KMS-11 (cell line): ENCODE measurements around the gene ABCD1.
"Not testable (repeated sequence)": the region's sequence is repeated elsewhere in the genome, so short reads cannot be mapped to it uniquely, and the experiment has no call there.

ENCODE experiments used
- H2AFZ ChIP-seq: fragments of 200-600 bp; sonication (generic); 2 replicates; pipeline ENCODE4 v1.6.1; 2016; ENCODE audit warnings: antibody characterized with exemption, mixed run types, low read depth
- H3K27ac ChIP-seq: fragments of 200-600 bp; sonication (generic); 2 replicates; pipeline ENCODE4 v1.6.1; 2016; ENCODE audit warnings: mild to moderate bottlenecking, mixed run types
- H3K27me3 ChIP-seq: fragments of 200-600 bp; sonication (generic); 2 replicates; pipeline ENCODE4 v1.6.1; 2017; ENCODE audit warnings: mild to moderate bottlenecking, low read depth, mixed run types, moderate library complexity; ENCODE audit not compliant: insufficient read depth
- H3K36me3 ChIP-seq: fragments of 200-600 bp; sonication (generic); 2 replicates; pipeline ENCODE4 v1.6.1; 2017; ENCODE audit warnings: mild to moderate bottlenecking, mixed run types; ENCODE audit not compliant: insufficient read depth
- H3K4me1 ChIP-seq: fragments of 200-600 bp; sonication (generic); 2 replicates; pipeline ENCODE4 v1.6.1; 2016; ENCODE audit warnings: mild to moderate bottlenecking, low read depth, mixed run types; ENCODE audit not compliant: poor library complexity, severe bottlenecking
- H3K4me2 ChIP-seq: fragments of 200-600 bp; sonication (generic); 2 replicates; pipeline ENCODE4 v1.7.0; 2016; ENCODE audit warnings: mild to moderate bottlenecking, mixed run types
- H3K4me3 ChIP-seq: fragments of 200-600 bp; sonication (generic); IDR thresholded peaks from 2 replicates; pipeline ENCODE4 v1.6.1; 2017; ENCODE audit warnings: low read depth, low read length, mixed read lengths; ENCODE audit not compliant: insufficient read depth
- H3K79me2 ChIP-seq: fragments of 200-600 bp; sonication (generic); 2 replicates; pipeline ENCODE4 v1.6.1; 2016; ENCODE audit warnings: low read depth, mixed run types; ENCODE audit not compliant: insufficient read depth
- H3K9ac ChIP-seq: fragments of 200-600 bp; sonication (generic); 2 replicates; pipeline ENCODE4 v1.6.1; 2016; ENCODE audit warnings: mild to moderate bottlenecking, mixed run types
- H4K20me1 ChIP-seq: fragments of 200-600 bp; sonication (generic); 2 replicates; pipeline ENCODE4 v1.6.1; 2016; ENCODE audit warnings: mild to moderate bottlenecking, mixed run types; ENCODE audit not compliant: insufficient read depth
- TF ChIP-seq, protein P1 (sequence below): fragments of 200-600 bp; sonication (generic); conservative IDR thresholded peaks from 2 replicates; pipeline ENCODE4 v1.6.1; 2017; ENCODE audit warnings: low read depth, mild to moderate bottlenecking, antibody characterized with exemption, low read length, moderate library complexity, mixed read lengths

Gene ABCD1

DNA sequence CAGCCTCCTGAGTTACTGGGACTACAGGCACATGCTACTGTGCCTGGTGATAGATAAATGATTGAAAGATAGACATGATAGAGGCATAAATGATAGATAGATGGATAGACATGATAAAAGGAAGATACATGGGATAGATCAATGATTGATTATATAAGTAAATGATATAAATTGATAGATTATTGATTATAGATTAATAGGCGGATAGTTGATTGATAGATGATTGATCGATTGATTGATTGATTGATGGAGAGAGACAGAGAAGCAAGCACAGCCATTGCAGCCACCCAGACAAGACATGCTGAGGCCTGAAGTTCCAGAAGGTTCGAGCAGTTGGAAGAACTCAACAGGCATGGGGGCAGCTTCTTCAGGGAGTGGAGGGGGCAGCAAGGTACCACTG lies 21.7 kb downstream of the ABCD1 start:
- H3K4me1 ChIP-seq, result no peaks in the 10 kb centered on the region
- no peaks in the 10 kb centered on the region for H3K36me3 ChIP-seq
- no peaks in the 10 kb centered on the region for H3K79me2 ChIP-seq
- no peaks in the 10 kb centered on the region for H4K20me1 ChIP-seq
- no peak overlapping the region for H2AFZ ChIP-seq
- H3K4me2 ChIP-seq, result no peak overlapping the region
- H3K4me3 ChIP-seq, result no peak overlapping the region
- TF ChIP-seq, protein P1, sequence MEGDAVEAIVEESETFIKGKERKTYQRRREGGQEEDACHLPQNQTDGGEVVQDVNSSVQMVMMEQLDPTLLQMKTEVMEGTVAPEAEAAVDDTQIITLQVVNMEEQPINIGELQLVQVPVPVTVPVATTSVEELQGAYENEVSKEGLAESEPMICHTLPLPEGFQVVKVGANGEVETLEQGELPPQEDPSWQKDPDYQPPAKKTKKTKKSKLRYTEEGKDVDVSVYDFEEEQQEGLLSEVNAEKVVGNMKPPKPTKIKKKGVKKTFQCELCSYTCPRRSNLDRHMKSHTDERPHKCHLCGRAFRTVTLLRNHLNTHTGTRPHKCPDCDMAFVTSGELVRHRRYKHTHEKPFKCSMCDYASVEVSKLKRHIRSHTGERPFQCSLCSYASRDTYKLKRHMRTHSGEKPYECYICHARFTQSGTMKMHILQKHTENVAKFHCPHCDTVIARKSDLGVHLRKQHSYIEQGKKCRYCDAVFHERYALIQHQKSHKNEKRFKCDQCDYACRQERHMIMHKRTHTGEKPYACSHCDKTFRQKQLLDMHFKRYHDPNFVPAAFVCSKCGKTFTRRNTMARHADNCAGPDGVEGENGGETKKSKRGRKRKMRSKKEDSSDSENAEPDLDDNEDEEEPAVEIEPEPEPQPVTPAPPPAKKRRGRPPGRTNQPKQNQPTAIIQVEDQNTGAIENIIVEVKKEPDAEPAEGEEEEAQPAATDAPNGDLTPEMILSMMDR, result no peak
- H3K9ac ChIP-seq, result no peak overlapping the region
- H3K27me3 ChIP-seq, result no peaks in the 10 kb centered on the region
- no peak overlapping the region for H3K27ac ChIP-seq

DNA sequence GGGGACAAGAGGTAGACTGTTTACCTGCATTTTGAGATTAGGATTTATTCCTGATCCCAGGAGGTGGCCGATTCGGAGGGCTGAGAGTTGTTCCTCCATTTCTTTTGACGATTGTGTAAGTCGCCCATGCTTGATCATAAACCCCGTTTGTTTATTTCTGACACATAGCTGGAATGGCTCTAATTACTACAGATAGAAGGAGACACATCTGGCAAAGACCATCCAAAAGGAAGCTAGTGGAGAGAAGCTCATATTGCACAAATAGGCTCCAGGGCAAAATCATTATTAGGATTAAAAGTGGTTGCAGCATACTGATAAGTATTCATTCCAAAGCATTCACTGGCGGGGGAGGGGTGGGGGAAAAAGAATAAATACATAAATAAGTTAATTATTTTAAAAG lies 22.3 kb downstream of the ABCD1 start:
- H3K9ac ChIP-seq, H3K4me3 ChIP-seq, H3K4me2 ChIP-seq, H3K36me3 ChIP-seq, H3K27ac ChIP-seq, H4K20me1 ChIP-seq, H3K4me1 ChIP-seq, H2AFZ ChIP-seq, H3K79me2 ChIP-seq, H3K27me3 ChIP-seq: not testable (repeated sequence)

DNA sequence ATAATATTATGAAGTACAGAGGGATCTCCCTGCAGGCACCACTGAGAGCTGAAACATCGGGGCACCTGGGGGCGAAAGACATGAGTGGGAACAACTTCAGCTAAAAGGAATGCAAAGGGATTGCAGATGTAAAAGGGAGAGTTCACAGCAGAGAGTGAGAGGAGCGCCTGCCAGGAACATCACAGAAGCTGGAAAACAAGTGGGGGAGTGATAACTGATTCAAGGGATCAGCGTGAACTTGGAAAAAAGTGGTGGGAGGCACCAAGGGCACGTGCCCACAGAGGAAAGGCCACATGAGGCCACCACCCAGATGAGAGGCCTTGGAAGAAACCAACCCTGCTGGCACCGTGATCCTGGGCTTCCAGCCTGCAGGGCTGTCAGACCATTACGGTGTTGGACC lies 24.4 kb downstream of the ABCD1 start:
- H4K20me1 ChIP-seq, result not testable (repeated sequence)

DNA sequence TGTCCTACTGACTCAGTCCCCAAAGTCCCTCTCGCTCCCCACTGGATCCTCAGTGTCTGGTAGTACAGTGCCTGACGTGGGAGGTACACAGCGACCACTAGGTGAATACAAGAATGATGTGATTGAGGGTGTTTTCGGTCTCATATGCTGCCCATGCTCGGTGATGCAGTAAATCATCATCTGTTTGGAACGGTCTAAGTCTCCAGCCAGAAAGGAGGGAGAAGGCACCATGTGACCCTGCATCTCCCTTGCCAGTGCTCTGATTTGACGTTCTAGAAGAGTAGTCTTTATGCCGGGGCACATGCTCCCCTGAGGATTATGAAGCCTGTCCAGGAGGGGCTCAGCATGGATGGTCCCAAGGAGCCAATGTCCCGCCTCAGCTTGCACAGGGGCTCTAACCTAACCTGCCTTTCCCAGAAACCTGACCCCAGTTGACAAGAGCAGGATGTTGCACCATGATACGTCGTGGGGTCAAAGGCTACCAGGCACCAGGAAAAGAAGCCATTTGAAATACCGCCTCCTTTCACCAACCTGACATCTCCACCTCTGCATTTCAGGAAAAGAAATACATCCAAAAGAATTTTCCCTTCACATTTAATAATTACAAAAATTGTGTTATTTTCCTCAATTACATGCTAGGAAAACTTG lies 25.6 kb downstream of the ABCD1 start:
- Histone ChIP-seq H3K79me2 (no peaks in the 10 kb centered on the region), H4K20me1 (no peaks in the 10 kb centered on the region), H2AFZ (no peak overlapping the region), H3K27me3 (no peaks in the 10 kb centered on the region), H3K27ac (no peak overlapping the region), H3K36me3 (no peaks in the 10 kb centered on the region), H3K4me1 (no peaks in the 10 kb centered on the region), H3K4me3 (no peak overlapping the region), H3K9ac (no peak overlapping the region), H3K4me2 (no peak overlapping the region)
- TF ChIP-seq, protein P1, result no peak

More for the DNA sequence above, 24.4 kb downstream of the ABCD1 start:
- not testable (repeated sequence) for H3K4me1 ChIP-seq, H2AFZ ChIP-seq, H3K27me3 ChIP-seq, H3K9ac ChIP-seq, H3K4me2 ChIP-seq, H3K4me3 ChIP-seq, H3K79me2 ChIP-seq, H3K27ac ChIP-seq, H3K36me3 ChIP-seq

DNA sequence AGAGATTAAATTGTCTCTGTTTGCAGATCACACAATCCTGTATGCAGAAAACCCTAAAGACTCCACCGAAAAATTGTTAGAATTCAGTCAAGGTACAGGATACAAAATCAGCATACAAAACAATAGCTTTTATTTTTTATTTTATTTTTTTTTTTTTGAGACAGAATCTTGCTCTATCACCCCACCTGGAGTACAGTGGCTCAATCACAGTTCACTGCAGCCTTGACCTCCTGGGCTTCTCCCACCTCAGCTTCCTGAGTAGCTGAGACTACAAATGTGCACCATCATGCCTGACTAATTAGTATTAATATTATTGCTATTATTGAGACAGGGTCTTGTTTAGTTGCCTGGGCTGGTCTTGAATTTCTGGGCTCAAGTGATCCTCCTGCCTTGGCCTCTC lies 30.5 kb downstream of the ABCD1 start:
- H3K36me3 ChIP-seq, result no peaks in the 10 kb centered on the region
- no peak overlapping the region for H3K4me2 ChIP-seq
- H3K4me1 ChIP-seq, result no peaks in the 10 kb centered on the region
- H3K27me3 ChIP-seq, result no peaks in the 10 kb centered on the region
- no peaks in the 10 kb centered on the region for H3K79me2 ChIP-seq
- H3K9ac ChIP-seq, result no peak overlapping the region
- no peak overlapping the region for H2AFZ ChIP-seq
- no peaks in the 10 kb centered on the region for H4K20me1 ChIP-seq
- H3K27ac ChIP-seq, result no peak overlapping the region
- H3K4me3 ChIP-seq, result no peak overlapping the region
- TF ChIP-seq, protein P1, result no peak
